Heart left ventricle (tissue), 16 donors: ENCODE results near the gene FRRS1. TPM values are rescaled to one million over a fixed set of nuclear protein-coding genes. Genes with fewer than 3 reads are reported as not detected.

Experiments used
- ATAC-seq, 4 donors: fragments of 200-7000 bp; cut with Tn5 transposase; one replicate each; pipeline ENCODE4 v1.9.1; 2020 to 2022; ENCODE audit warnings: moderate library complexity in 4 of 4, mild to moderate bottlenecking in 3 of 4, moderate number of reproducible peaks in 1 of 4
- DNase-seq, 5 donors: peaks; one replicate each; pipeline ENCODE4 v3.0.0-alpha.2; 2020
- H3K27ac ChIP-seq, 12 donors: fragments of 200-600 bp; sonication (generic) in 4 of 12; one replicate each; pipeline versions ENCODE4 v1.5.0 to v1.8.0; 2016 to 2022; ENCODE audit warnings: mild to moderate bottlenecking in 2 of 12
- H3K27me3 ChIP-seq, 9 donors: fragments of 200-600 bp; sonication (generic) in 2 of 9; one replicate each; pipeline versions ENCODE4 v1.5.1 to v1.8.0; 2016 to 2022; ENCODE audit warnings: mild to moderate bottlenecking in 3 of 9
- H3K36me3 ChIP-seq, 9 donors: fragments of 200-600 bp; sonication (generic) in 2 of 9; one replicate each; pipeline versions ENCODE4 v1.5.0 to v1.8.0; 2018 to 2022; ENCODE audit warnings: mild to moderate bottlenecking in 2 of 9
- H3K4me1 ChIP-seq, 12 donors: fragments of 200-600 bp; sonication (generic) in 4 of 12; one replicate each; pipeline versions ENCODE4 v1.5.0 to v1.8.0; 2016 to 2022; ENCODE audit warnings: mild to moderate bottlenecking in 3 of 12
- H3K4me3 ChIP-seq, 12 donors: fragments of 200-600 bp; sonication (generic) in 4 of 12; one replicate each; pipeline versions ENCODE4 v1.5.0 to v1.8.0; 2017 to 2022; ENCODE audit warnings: mild to moderate bottlenecking in 9 of 12, moderate library complexity in 4 of 12
- H3K9me3 ChIP-seq, 12 donors: fragments of 200-600 bp; sonication (generic) in 4 of 12; one replicate each; pipeline versions ENCODE4 v1.5.0 to v1.8.0; 2016 to 2022; ENCODE audit warnings: mild to moderate bottlenecking in 1 of 12
- CTCF ChIP-seq, 12 donors: fragments of 200-600 bp; sonication (generic) in 4 of 12; IDR thresholded peaks; one replicate each; pipeline versions ENCODE4 v1.5.0 to v1.8.0; 2018 to 2022; ENCODE audit warnings: antibody characterized with exemption in 12 of 12, mild to moderate bottlenecking in 5 of 12
- POLR2A ChIP-seq, 2 donors: fragments of 450-650 bp; IDR thresholded peaks; one replicate each; pipeline ENCODE4 v1.6.1; 2017; ENCODE audit warnings: antibody characterized with exemption in 2 of 2, mild to moderate bottlenecking in 2 of 2, moderate library complexity in 2 of 2
- WGBS, 4 donors: extraction: QIAGEN DNeasy Blood & Tissue Kit in 2 of 4; methylation state at CpG; one replicate each; pipeline versions ENCODE4 v1.1.5 to v1.1.7; 2013 to 2018; 5-methylcytosine and 5-hydroxymethylcytosine counted together
- intact Hi-C, 10 donors: fragments of 100-400 bp; cut with DNase I; formaldehyde crosslinking; loops; one replicate each; pipeline versions ENCODE4 v1.11.1 to v1.14.2; 2022
- polyA plus RNA-seq, 2 donors: library from polyadenylated mRNA; stranded (reverse); fragments of 200-250 nt; gene quantifications; one replicate each; pipeline ENCODE4 v1.2.3, GENCODE V29; 2013
- total RNA-seq, 9 donors: library from RNA; depleted of rRNA in 2 of 9; stranded (reverse); fragments of >200 nt in 2 of 9; fragmentation: NEBNext Ultra II Directional in 3 of 9; extraction: Animal tissue kit (Norgen Biotek cat#: 25700) in 3 of 9; gene quantifications; one replicate each; pipeline versions ENCODE4 v1.1.0 to v1.2.4, GENCODE V29; 2016 to 2023
- donor health status: ischemic (EF 13 %, LVEDD 7.1; RV severe dilation, severe dysfunction).
- donor health status: healthy with polysubstance abuse.
- donor health status: DM: no; HTN: yes; CAD: no.
- donor health status: DM: no; HTN: no; CAD: no.
- donor health status: ischemic (EF 25% LVEDD 6.9; RV normal size, moderate dysfunction).
- donor health status: ischemic (EF 25% LVEDD 5.7; RV mildly dilated, moderate dysfunction).
- donor health status: healthy.
- donor health status: DM: yes; HTN: yes; CAD: no.
- donor health status: ischemic (EF 35%, LVEDD 5.7; RV mildly dilated, moderate dysfunction).
- donor health status: nonischemic (EF 11% LVEDD 7.7; RV severe dilation, severe dysfunction).
- donor health status: DM: yes; HTN: yes; CAD: no.
- donor health status: PGD.
- donor health status: ischemic (EF 29% LVEDD 5.4; RV normal size, mild dysfunction).
- donor health status: nonischemic (EF 23%, LVEDD 6.1; RV moderate dilation, normal function).

The FRRS1 gene
- total and polyA plus RNA-seq, 11 donors = 0.50 to 9.3 (median 5.4) TPM

- intact Hi-C loops = no loop called here
- WGBS, 4 donors = 48 to 67% (median 56%) methylated on average over 6 of the region's 6 CpGs
- ATAC-seq (peak in 1 of 4 donors; percentile 6), DNase-seq (no peak)
- Histone ChIP-seq H3K36me3 (no peaks in the 10 kb centered on the region), H3K27me3 (no peaks in the 10 kb centered on the region), H3K9me3 (no peaks in the 10 kb centered on the region), H3K27ac (peak overlapping the region in 5 of 12 donors; percentile 38 to 75 (median 50)), H3K4me3 (no peak overlapping the region), H3K4me1 (peaks cover 0 to 23% (median 11%) of the 10 kb centered on the region in 12 donors)
- TF ChIP-seq CTCF (IDR thresholded peaks at IDR 0.05) (no peak), POLR2A (IDR thresholded peaks at IDR 0.05) (no peak)
Measured at GRCh38 chr1:99768524-99769245, 2.2 kb upstream of the FRRS1 start.

GRCh38 chr1:99768104-99768503 is 1.7 kb upstream of the FRRS1 start:
- peak in 1 of 5 donors; percentile 17 for DNase-seq
- WGBS, 4 donors = 51 to 63% (median 54%) methylated on average over 3 of the region's 3 CpGs

GRCh38 chr1:99764909-99765308 is 1.5 kb downstream of the FRRS1 start:
- no peak for TF ChIP-seq POLR2A (IDR thresholded peaks at IDR 0.05)
- no peak for TF ChIP-seq CTCF (IDR thresholded peaks at IDR 0.05)
- no peaks in the 10 kb centered on the region for H3K27me3 ChIP-seq
- DNase-seq = no peak
- H3K9me3 ChIP-seq = no peaks in the 10 kb centered on the region
- H3K4me1 ChIP-seq = peaks cover 0 to 30% (median 7%) of the 10 kb centered on the region in 12 donors
- WGBS, 4 donors = 91 to 98% (median 96%) methylated on average over 1 of the region's 1 CpG
- no peak for ATAC-seq
- H3K27ac ChIP-seq = peak overlapping the region in 1 of 12 donors; percentile 75
- intact Hi-C loops = no loop called here
- H3K36me3 ChIP-seq = no peaks in the 10 kb centered on the region
- peak overlapping the region in 4 of 12 donors; percentile 59 to 70 (median 67) for H3K4me3 ChIP-seq

More at GRCh38 chr1:99768104-99768503, 1.7 kb upstream of the FRRS1 start:
- Histone ChIP-seq H3K27ac (peak overlapping the region in 5 of 12 donors; percentile 38 to 75 (median 50)), H3K4me1 (peaks cover 0 to 23% (median 11%) of the 10 kb centered on the region in 12 donors), H3K27me3 (no peaks in the 10 kb centered on the region), H3K36me3 (no peaks in the 10 kb centered on the region), H3K9me3 (no peaks in the 10 kb centered on the region), H3K4me3 (no peak overlapping the region)
- TF ChIP-seq CTCF (IDR thresholded peaks at IDR 0.05) (no peak), POLR2A (IDR thresholded peaks at IDR 0.05) (no peak)
- intact Hi-C loops = no loop called here
- no peak for ATAC-seq

DNA sequence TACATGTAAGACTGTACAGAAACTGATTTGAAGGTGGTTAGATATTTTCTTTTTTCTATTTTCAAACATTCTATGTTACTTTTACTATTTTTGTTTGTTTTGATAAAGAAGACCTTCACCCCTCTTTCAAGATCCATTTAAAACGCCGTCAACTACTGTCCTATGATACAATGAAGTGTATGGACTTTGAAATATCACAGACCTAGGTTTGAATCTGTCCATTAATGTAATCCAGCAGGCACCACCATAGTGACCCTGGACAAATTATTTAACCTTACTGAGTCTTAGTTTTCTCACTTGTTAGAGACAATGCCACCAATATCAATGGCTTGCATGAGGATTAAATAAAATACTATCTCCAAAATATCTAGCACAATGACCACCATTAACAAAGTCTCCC is 2.0 kb downstream of the FRRS1 start:
- intact Hi-C loops = no loop called here
- no peak overlapping the region for H3K27ac ChIP-seq
- ATAC-seq (no peak), DNase-seq (no peak)
- no peaks in the 10 kb centered on the region for H3K27me3 ChIP-seq
- no peak overlapping the region for H3K4me3 ChIP-seq
- 50 to 70% (median 56%) methylated on average over 2 of the region's 2 CpGs for WGBS, 4 donors
- peaks cover 0 to 33% (median 7%) of the 10 kb centered on the region in 12 donors for H3K4me1 ChIP-seq
- no peaks in the 10 kb centered on the region for H3K36me3 ChIP-seq
- TF ChIP-seq CTCF (IDR thresholded peaks at IDR 0.05) = no peak
- no peak for TF ChIP-seq POLR2A (IDR thresholded peaks at IDR 0.05)
- no peaks in the 10 kb centered on the region for H3K9me3 ChIP-seq
